Activated B cell treated with CpG ODN at 0.5 μM for 24 hours (primary cell): ENCODE results near the gene NETO1. TPM values are rescaled to one million over a fixed set of nuclear protein-coding genes. Genes with fewer than 3 reads are reported as not detected.

Experiments
- ATAC-seq: fragments of 200-7000 bp; cut with Tn5 transposase; one replicate; pipeline ENCODE4 v1.10.0; 2021; ENCODE audit warnings: low read depth, mild to moderate bottlenecking, moderate library complexity
- CTCF ChIA-PET: fragments of 350-600 bp; sonication (Branson Sonifier 250); formaldehyde crosslinking; loops from one replicate; lab custom pipeline; 2021; ENCODE audit warnings: antibody characterized with exemption; lab: Charles Lee
- POLR2A ChIA-PET: fragments of 350-600 bp; sonication (Branson Sonifier 250); formaldehyde crosslinking; loops from one replicate; lab custom pipeline; 2021; ENCODE audit warnings: antibody characterized with exemption; lab: Charles Lee
- DNase-seq: peaks from one replicate; pipeline ENCODE4 v3.0.0; 2022
- H3K27ac Mint-ChIP-seq: one replicate; pipeline ENCODE4 v1.8.0; 2020; ENCODE audit warnings: mixed read lengths
- H3K27me3 Mint-ChIP-seq: one replicate; pipeline ENCODE4 v1.8.0; 2021; ENCODE audit warnings: mixed read lengths
- H3K36me3 Mint-ChIP-seq: one replicate; pipeline ENCODE4 v1.8.0; 2021; ENCODE audit warnings: low read depth, mixed read lengths
- H3K4me1 Mint-ChIP-seq: one replicate; pipeline ENCODE4 v1.8.0; 2021; ENCODE audit warnings: mixed read lengths
- H3K4me3 Mint-ChIP-seq: one replicate; pipeline ENCODE4 v1.8.0; 2020; ENCODE audit warnings: mild to moderate bottlenecking, mixed read lengths
- H3K9me3 Mint-ChIP-seq: one replicate; pipeline ENCODE4 v1.8.0; 2020; ENCODE audit warnings: mixed read lengths
- CTCF ChIP-seq: fragments of 200-600 bp; IDR thresholded peaks from one replicate; pipeline ENCODE4 v1.8.0; 2022; ENCODE audit warnings: antibody characterized with exemption, mild to moderate bottlenecking
- intact Hi-C: fragments of 100-400 bp; cut with micrococcal nuclease; formaldehyde crosslinking; loops from one replicate; pipeline ENCODE4 v1.15.1; 2024
- total RNA-seq: library from RNA; stranded (reverse); gene quantifications from 2 replicates; pipeline ENCODE4 v1.2.3, GENCODE V29; 2022

NETO1 gene
- total RNA-seq, 1 donor from 2014 or later: 9.1 TPM

GRCh38 chr18:72752220-72752619 is 115.6 kb downstream of the NETO1 start:
- intact Hi-C loops: no loop called here
- CTCF ChIA-PET: no interaction called here
- ATAC-seq: no peak
- POLR2A ChIA-PET: no interaction called here
- Mint-ChIP-seq H3K4me3 (no peak overlapping the region), H3K27ac (no peak overlapping the region), H3K27me3 (no peaks in the 10 kb centered on the region), H3K4me1 (no peaks in the 10 kb centered on the region), H3K36me3 (peaks cover 6% of the 10 kb centered on the region), H3K9me3 (no peaks in the 10 kb centered on the region)
- no peak for TF ChIP-seq CTCF
- DNase-seq: no peak

GRCh38 chr18:72742002-72742401 is 125.8 kb downstream of the NETO1 start:
- ATAC-seq (no peak), DNase-seq (no peak)
- TF ChIP-seq CTCF: no peak
- Mint-ChIP-seq H3K27ac (no peak overlapping the region), H3K27me3 (no peaks in the 10 kb centered on the region), H3K9me3 (no peaks in the 10 kb centered on the region), H3K4me1 (no peaks in the 10 kb centered on the region), H3K4me3 (no peak overlapping the region), H3K36me3 (no peaks in the 10 kb centered on the region)
- CTCF ChIA-PET: no interaction called here
- POLR2A ChIA-PET: no interaction called here
- intact Hi-C loops: no loop called here

- Mint-ChIP-seq H3K4me1 (no peaks in the 10 kb centered on the region), H3K36me3 (no peaks in the 10 kb centered on the region), H3K4me3 (no peak overlapping the region), H3K27me3 (no peaks in the 10 kb centered on the region), H3K27ac (no peak overlapping the region), H3K9me3 (no peaks in the 10 kb centered on the region)
- intact Hi-C loops: no loop called here
- no peak for TF ChIP-seq CTCF
- POLR2A ChIA-PET: no interaction called here
- DNase-seq: no peak
- no peak for ATAC-seq
- CTCF ChIA-PET: no interaction called here
These were observed 129.7 kb downstream of the NETO1 start for GRCh38 chr18:72738136-72738535.

- Mint-ChIP-seq H3K27me3 (no peaks in the 10 kb centered on the region), H3K4me3 (no peak overlapping the region), H3K4me1 (no peaks in the 10 kb centered on the region), H3K9me3 (peaks cover 3% of the 10 kb centered on the region), H3K36me3 (no peaks in the 10 kb centered on the region), H3K27ac (no peak overlapping the region)
- DNase-seq (no peak), ATAC-seq (no peak)
- intact Hi-C loops: no loop called here
- CTCF ChIA-PET: no interaction called here
- TF ChIP-seq CTCF: no peak
- POLR2A ChIA-PET: no interaction called here
These were observed 140.0 kb downstream of the NETO1 start for GRCh38 chr18:72727776-72728175.

- no peak for DNase-seq
- POLR2A ChIA-PET: no interaction called here
- no peaks in the 10 kb centered on the region for H3K36me3 Mint-ChIP-seq
These were observed 140.6 kb downstream of the NETO1 start for GRCh38 chr18:72727038-72727655.

More at GRCh38 chr18:72727038-72727655, 140.6 kb downstream of the NETO1 start:
- Mint-ChIP-seq H3K27ac (no peak overlapping the region), H3K9me3 (peaks cover 3% of the 10 kb centered on the region), H3K4me1 (no peaks in the 10 kb centered on the region), H3K4me3 (no peak overlapping the region), H3K27me3 (no peaks in the 10 kb centered on the region)
- TF ChIP-seq CTCF: no peak
- CTCF ChIA-PET: no interaction called here
- no peak for ATAC-seq
- intact Hi-C loops: no loop called here
